Endothelial cell of umbilical vein (primary cell): ENCODE results near the gene ZNF222. TPM values are rescaled to one million over a fixed set of nuclear protein-coding genes. Genes with fewer than 3 reads are reported as not detected.

Source experiments
- BruUV-seq: library from RNA; stranded (reverse); fragments of 400-500 nt; replicated peaks from 2 replicates; lab custom pipeline; 2021; lab: Mats Ljungman, UMichigan
- CTCF ChIA-PET: fragments of 300-600, 350-600 bp; sonication (Branson Sonifier 250); formaldehyde crosslinking; loops from one replicate; lab custom pipeline; 2021; ENCODE audit warnings: antibody characterized with exemption, inconsistent platforms; lab: Charles Lee
- POLR2A ChIA-PET: fragments of 300-600, 350-600 bp; sonication (Branson Sonifier 250); formaldehyde crosslinking; loops from one replicate; lab custom pipeline; 2021; ENCODE audit warnings: antibody characterized with exemption, inconsistent platforms; lab: Charles Lee
- DNase-seq: peaks from one replicate; pipeline ENCODE4 v3.0.0-alpha.2; 2011; ENCODE audit warnings: low read depth, low spot score
- FAIRE-seq: peaks from 2 replicates; lab custom pipeline; 2011; peaks lifted over from hg19 to GRCh38; lab: Jason Lieb, UNC
- H2AFZ ChIP-seq: 2 replicates; pipeline ENCODE4 v1.6.0; 2012; ENCODE audit warnings: low read depth, low read length, control low read depth, inconsistent platforms
- H3K27ac ChIP-seq: 2 replicates; pipeline ENCODE4 v1.5.1; 2011; ENCODE audit warnings: low read depth, mild to moderate bottlenecking, control low read depth, low read length, moderate library complexity; ENCODE audit not compliant: insufficient read depth
- H3K27me3 ChIP-seq, 2 experiments: 2 replicates each; pipeline versions ENCODE4 v1.6.0 to v1.6.1; 2011; ENCODE audit warnings: low read length in 2 of 2, mixed read lengths in 1 of 2; ENCODE audit not compliant: control insufficient read depth in 2 of 2, insufficient read depth in 2 of 2
- H3K36me3 ChIP-seq, 2 experiments: 2 replicates in 1 of 2; 3 replicates in 1 of 2; pipeline ENCODE4 v1.5.1; 2011; ENCODE audit warnings: low read length in 2 of 2, mild to moderate bottlenecking in 1 of 2, moderate library complexity in 1 of 2; ENCODE audit not compliant: control insufficient read depth in 2 of 2, insufficient read depth in 2 of 2; ENCODE audit errors: extremely low read depth in 1 of 2
- H3K4me1 ChIP-seq: 3 replicates; pipeline ENCODE4 v1.5.1; 2011; ENCODE audit warnings: mild to moderate bottlenecking, low read length; ENCODE audit not compliant: control insufficient read depth, insufficient read depth; ENCODE audit errors: extremely low read depth
- H3K4me2 ChIP-seq: 2 replicates; pipeline ENCODE4 v1.6.1; 2011; ENCODE audit warnings: low read length, control low read depth, mixed read lengths; ENCODE audit not compliant: insufficient read depth
- H3K4me3 ChIP-seq, 3 experiments: fragments of 200-600 bp in 1 of 3; sonication (generic), shearing (Covaris generic) in 1 of 3; replicated peaks in 1 of 3; 2 replicates each; pipeline ENCODE4 v1.5.1; 2011 to 2016; ENCODE audit warnings: control low read depth in 3 of 3, low read length in 3 of 3, mild to moderate bottlenecking in 2 of 3, inconsistent platforms in 1 of 3, low read depth in 1 of 3, moderate library complexity in 1 of 3; ENCODE audit not compliant: insufficient read depth in 1 of 3
- H3K79me2 ChIP-seq: 2 replicates; pipeline ENCODE4 v1.6.0; 2012; ENCODE audit warnings: low read length, inconsistent platforms; ENCODE audit not compliant: control insufficient read depth, insufficient read depth
- H3K9ac ChIP-seq: replicated peaks from 2 replicates; pipeline ENCODE3; 2011; ENCODE audit warnings: low read length, control low read depth; ENCODE audit not compliant: insufficient read depth; ENCODE audit errors: extremely low read depth
- H3K9me1 ChIP-seq: replicated peaks from 3 replicates; pipeline ENCODE4 v1.6.0; 2011; ENCODE audit warnings: mild to moderate bottlenecking, low read length; ENCODE audit not compliant: control insufficient read depth, insufficient read depth; ENCODE audit errors: extremely low read depth
- H3K9me3 ChIP-seq: replicated peaks from 2 replicates; pipeline ENCODE4 v1.5.1; 2012; ENCODE audit warnings: low read length, inconsistent platforms; ENCODE audit not compliant: control insufficient read depth, insufficient read depth
- H4K20me1 ChIP-seq: replicated peaks from 2 replicates; pipeline ENCODE3; 2011; ENCODE audit warnings: mild to moderate bottlenecking, low read length; ENCODE audit not compliant: control insufficient read depth, insufficient read depth; ENCODE audit errors: extremely low read depth
- CTCF ChIP-seq, 2 donors: IDR thresholded peaks; 1 replicate in 1 of 2; 2 replicates in 1 of 2; pipeline ENCODE4 v1.5.1; 2011; ENCODE audit warnings: low read length in 2 of 2, mild to moderate bottlenecking in 2 of 2, moderate library complexity in 2 of 2, control low read depth in 1 of 2, inconsistent platforms in 1 of 2, low read depth in 1 of 2; ENCODE audit not compliant: insufficient read depth in 1 of 2; ENCODE audit errors: extremely low read depth in 1 of 2
- EZH2 ChIP-seq: IDR thresholded peaks from 2 replicates; pipeline ENCODE4 v1.6.1; 2012; ENCODE audit warnings: borderline replicate concordance, low read depth, mild to moderate bottlenecking, moderate library complexity, low read length, inconsistent platforms; ENCODE audit not compliant: severe bottlenecking
- FOS ChIP-seq: IDR thresholded peaks from 2 replicates; pipeline ENCODE4 v1.6.1; 2011; ENCODE audit warnings: mild to moderate bottlenecking, low read length, moderate library complexity, borderline replicate concordance; ENCODE audit not compliant: insufficient read depth
- GATA2 ChIP-seq: IDR thresholded peaks from 2 replicates; pipeline ENCODE4 v1.7.0; 2011; ENCODE audit warnings: low read depth, mild to moderate bottlenecking, moderate library complexity, mixed read lengths, low read length; ENCODE audit not compliant: insufficient read length, insufficient read depth
- JUN ChIP-seq: IDR thresholded peaks from 2 replicates; pipeline ENCODE4 v1.6.1; 2011; ENCODE audit warnings: borderline replicate concordance, low read depth; ENCODE audit not compliant: insufficient read length, insufficient read depth
- MAX ChIP-seq: IDR thresholded peaks from 2 replicates; pipeline ENCODE4 v1.6.1; 2011; ENCODE audit not compliant: insufficient read depth, insufficient read length
- MYC ChIP-seq: IDR thresholded peaks from one replicate; pipeline ENCODE4 v1.6.1; 2011; ENCODE audit warnings: mild to moderate bottlenecking, low read depth, low read length
- POLR2A ChIP-seq: IDR thresholded peaks from 2 replicates; pipeline ENCODE4 v1.6.1; 2012; ENCODE audit warnings: low read depth, mild to moderate bottlenecking, control low read depth, low read length
- POLR2AphosphoS5 ChIP-seq: IDR thresholded peaks from 2 replicates; pipeline ENCODE4 v1.6.1; 2012; ENCODE audit warnings: low read depth, mild to moderate bottlenecking, control low read depth, low read length, moderate library complexity; ENCODE audit not compliant: insufficient read depth
- dilution Hi-C: fragments of 300-500 bp; cut with MboI; formaldehyde crosslinking; loops from one replicate; pipeline ENCODE4 v1.15.0; 2019; ENCODE audit warnings: low sequenced_read_pairs; ENCODE audit not compliant: extremely low pct_ligation_motif_present
- intact Hi-C: fragments of 100-400 bp; cut with micrococcal nuclease; formaldehyde crosslinking; loops from one replicate; pipeline ENCODE4 v1.10.0; 2022
- polyA plus RNA-seq, 4 experiments: library from polyadenylated mRNA; depleted of rRNA in 3 of 4; stranded (reverse) in 3 of 4; unstranded in 1 of 4; fragments of >200 nt; gene quantifications; 2 replicates each; pipeline versions ENCODE4 v1.2.1 to v1.2.3, GENCODE V29; 2011 to 2012; ENCODE audit warnings: missing spikeins in 1 of 4
- total RNA-seq: library from RNA; stranded (reverse); gene quantifications from 2 replicates; pipeline ENCODE4 v1.2.3, GENCODE V29; 2021

ZNF222 gene
- total and polyA plus RNA-seq, 2 donors (not counting 3 experiments of a cell fraction or from before 2014, with no cell fraction given): 2.2 to 5.2 TPM

DNA sequence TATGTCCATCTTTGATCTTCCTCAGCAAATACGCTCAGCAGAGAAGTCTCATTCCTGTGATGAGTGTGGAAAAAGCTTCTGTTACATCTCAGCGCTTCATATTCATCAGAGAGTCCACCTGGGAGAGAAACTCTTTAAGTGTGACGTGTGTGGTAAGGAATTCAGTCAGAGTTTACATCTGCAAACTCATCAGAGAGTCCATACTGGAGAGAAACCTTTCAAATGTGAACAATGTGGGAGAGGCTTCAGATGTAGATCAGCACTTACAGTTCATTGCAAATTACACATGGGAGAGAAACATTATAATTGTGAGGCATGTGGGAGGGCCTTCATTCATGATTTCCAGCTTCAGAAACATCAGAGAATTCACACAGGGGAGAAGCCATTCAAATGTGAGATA lies 41.1 kb downstream of the ZNF222 start:
- Histone ChIP-seq H3K27ac (no peak overlapping the region), H3K27me3 (no peaks in the 10 kb centered on the region), H3K79me2 (no peaks in the 10 kb centered on the region), H3K4me2 (no peak overlapping the region), H3K36me3 (peaks cover 5 to 15% of the 10 kb centered on the region in 2 experiments), H2AFZ (no peak overlapping the region), H3K4me3 (no peak overlapping the region), H3K4me1 (no peaks in the 10 kb centered on the region), H4K20me1 (no peaks in the 10 kb centered on the region), H3K9me1 (no peaks in the 10 kb centered on the region), H3K9ac (no peak overlapping the region), H3K9me3 (peaks cover 8% of the 10 kb centered on the region)
- DNase-seq (no peak), FAIRE-seq (no peak)
- dilution Hi-C loops: no loop called here
- intact Hi-C loops: no loop called here
- POLR2A ChIA-PET: no interaction called here
- no peak for TF ChIP-seq MAX
- no peak for TF ChIP-seq FOS
- TF ChIP-seq JUN: no peak
- TF ChIP-seq MYC: no peak
- TF ChIP-seq POLR2AphosphoS5: no peak
- no peak for TF ChIP-seq GATA2
- TF ChIP-seq CTCF (IDR thresholded peaks at IDR 0.05; ENCODE audit: extremely low read depth in 1 of 2, insufficient read depth in 1 of 2, low read depth in 1 of 2, low read length in 2 of 2): no peak
- TF ChIP-seq POLR2A: no peak
- TF ChIP-seq EZH2: no peak
- CTCF ChIA-PET: no interaction called here
- BruUV-seq: no TSS peak
